ENCODE data around the gene PYROXD2. TPM values are rescaled to one million over a fixed set of nuclear protein-coding genes. Genes with fewer than 3 reads are reported as not detected.

PYROXD2 gene
- total RNA-seq, 1 donor = 6.5 TPM

DNA sequence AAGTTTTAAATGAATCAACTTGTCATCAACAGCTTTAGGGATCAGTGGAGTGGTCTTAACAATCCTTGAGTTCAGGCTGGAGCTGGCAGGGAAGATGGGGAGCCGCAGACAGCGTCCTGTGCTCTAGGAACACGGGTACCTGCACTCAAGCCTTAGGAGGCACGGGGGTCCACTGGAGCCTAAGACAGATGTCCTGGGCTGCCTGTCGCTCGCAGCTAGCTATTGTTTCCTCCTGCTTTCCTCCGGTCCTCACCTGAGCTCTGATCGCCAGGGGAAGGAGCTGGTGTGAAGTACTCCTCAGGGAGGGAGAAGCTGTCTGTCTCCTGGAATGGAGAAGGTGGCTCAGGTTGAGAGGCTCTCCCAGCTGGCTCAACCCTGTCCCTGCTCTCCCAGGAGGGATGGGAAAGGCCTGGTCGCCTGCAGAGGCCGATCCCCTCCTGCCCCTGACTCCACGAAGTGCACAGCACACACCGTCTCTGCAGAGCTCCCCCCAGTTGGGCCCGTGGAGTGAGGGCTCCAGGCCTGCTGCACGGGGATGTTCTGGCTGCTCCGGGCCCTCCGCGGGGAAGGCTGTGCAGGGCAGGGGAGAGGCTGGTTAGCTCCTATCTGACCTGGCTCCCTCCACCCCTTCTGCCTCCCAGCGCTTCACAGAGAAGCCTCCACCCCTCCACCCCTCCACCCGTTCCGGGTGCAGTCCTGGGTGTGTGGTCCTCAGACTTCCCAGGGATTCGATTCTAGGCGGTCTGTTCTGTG is 14.5 kb upstream of the PYROXD2 start:
- no peak for DNase-seq (ENCODE audit: low read depth)
- TF ChIP-seq, protein P1, sequence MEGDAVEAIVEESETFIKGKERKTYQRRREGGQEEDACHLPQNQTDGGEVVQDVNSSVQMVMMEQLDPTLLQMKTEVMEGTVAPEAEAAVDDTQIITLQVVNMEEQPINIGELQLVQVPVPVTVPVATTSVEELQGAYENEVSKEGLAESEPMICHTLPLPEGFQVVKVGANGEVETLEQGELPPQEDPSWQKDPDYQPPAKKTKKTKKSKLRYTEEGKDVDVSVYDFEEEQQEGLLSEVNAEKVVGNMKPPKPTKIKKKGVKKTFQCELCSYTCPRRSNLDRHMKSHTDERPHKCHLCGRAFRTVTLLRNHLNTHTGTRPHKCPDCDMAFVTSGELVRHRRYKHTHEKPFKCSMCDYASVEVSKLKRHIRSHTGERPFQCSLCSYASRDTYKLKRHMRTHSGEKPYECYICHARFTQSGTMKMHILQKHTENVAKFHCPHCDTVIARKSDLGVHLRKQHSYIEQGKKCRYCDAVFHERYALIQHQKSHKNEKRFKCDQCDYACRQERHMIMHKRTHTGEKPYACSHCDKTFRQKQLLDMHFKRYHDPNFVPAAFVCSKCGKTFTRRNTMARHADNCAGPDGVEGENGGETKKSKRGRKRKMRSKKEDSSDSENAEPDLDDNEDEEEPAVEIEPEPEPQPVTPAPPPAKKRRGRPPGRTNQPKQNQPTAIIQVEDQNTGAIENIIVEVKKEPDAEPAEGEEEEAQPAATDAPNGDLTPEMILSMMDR (IDR thresholded peaks at IDR 0.05; ENCODE audit: insufficient read depth, low read length) = no peak

DNA sequence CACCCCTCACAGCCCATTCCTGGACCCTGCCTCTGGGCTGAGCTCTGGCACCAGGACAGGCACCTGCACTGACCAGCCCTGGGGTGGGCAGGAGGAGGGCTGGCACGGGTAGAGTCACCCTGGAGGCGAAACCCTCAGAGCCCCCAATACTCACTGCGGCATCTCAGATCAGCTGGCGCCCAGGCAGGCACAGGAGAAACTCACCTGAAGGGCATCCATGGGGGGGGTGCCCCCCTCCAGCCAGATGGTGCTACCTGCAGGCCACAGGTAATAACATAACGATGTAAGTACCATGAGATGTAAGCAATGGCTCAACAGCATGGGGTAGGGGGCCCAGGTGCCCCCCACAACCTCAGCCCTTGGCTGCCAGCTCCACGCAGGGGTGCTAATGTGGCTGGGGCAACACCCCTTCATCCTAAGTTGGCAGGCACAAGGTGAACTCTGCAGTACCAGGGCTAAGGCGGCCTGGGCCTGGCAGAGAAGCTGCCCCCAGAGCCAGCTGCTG is 12.1 kb upstream of the PYROXD2 start:
- no peak overlapping the region for H3K4me3 ChIP-seq (ENCODE audit: low read depth, low read length)
- TF ChIP-seq, protein P1 (IDR thresholded peaks at IDR 0.05; ENCODE audit: insufficient read depth, low read length) = no peak
- no peak for DNase-seq (ENCODE audit: low read depth)

More for the DNA sequence above, 14.5 kb upstream of the PYROXD2 start:
- H3K4me3 ChIP-seq (ENCODE audit: low read depth, low read length) = no peak overlapping the region

DNA sequence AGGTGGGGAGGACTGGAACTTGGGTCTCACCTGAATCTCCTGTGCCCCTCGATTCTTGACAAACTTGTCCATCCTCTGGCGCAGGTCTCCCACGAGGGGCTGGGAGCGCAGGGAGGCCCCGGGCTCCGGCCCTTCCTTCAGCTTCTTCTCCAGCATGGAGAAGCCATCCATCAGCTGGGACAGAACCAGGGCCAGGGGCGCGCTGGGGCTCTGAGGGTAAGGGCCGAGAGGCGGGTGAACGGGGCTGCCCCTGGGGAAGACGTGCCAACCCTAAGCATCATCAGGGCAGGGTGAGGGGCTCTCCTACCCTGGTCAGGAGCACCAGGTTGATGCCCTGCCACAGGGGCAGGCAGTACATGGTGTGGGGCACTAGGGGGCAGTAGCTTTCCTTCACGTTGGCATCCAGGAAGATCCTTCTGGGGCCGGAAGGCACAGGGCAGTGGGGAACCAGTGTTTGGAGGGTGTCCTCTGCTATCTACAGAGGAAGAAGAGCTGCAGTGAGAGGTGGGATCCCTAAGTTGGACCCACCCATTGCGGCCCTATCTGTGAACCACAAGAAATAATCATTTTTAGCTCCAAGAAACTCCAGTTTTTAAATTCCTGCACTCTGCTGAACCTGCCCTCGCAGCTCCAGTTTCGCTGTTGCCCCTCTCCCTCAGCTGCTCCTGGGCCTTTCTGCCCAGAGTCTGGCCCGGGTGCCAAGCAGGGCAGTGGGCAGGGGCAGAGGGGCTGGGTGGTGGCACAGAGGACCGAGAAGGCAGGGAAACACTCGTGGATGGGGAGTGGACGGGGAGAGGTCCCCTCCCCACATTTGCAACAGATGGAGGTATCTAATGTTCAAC is 10.8 kb upstream of the PYROXD2 start:
- peak; percentile 35 for DNase-seq (ENCODE audit: low read depth)
- no peak overlapping the region for H3K4me3 ChIP-seq (ENCODE audit: low read depth, low read length)
- TF ChIP-seq, protein P1 (IDR thresholded peaks at IDR 0.05; ENCODE audit: insufficient read depth, low read length) = peak; percentile 79

DNA sequence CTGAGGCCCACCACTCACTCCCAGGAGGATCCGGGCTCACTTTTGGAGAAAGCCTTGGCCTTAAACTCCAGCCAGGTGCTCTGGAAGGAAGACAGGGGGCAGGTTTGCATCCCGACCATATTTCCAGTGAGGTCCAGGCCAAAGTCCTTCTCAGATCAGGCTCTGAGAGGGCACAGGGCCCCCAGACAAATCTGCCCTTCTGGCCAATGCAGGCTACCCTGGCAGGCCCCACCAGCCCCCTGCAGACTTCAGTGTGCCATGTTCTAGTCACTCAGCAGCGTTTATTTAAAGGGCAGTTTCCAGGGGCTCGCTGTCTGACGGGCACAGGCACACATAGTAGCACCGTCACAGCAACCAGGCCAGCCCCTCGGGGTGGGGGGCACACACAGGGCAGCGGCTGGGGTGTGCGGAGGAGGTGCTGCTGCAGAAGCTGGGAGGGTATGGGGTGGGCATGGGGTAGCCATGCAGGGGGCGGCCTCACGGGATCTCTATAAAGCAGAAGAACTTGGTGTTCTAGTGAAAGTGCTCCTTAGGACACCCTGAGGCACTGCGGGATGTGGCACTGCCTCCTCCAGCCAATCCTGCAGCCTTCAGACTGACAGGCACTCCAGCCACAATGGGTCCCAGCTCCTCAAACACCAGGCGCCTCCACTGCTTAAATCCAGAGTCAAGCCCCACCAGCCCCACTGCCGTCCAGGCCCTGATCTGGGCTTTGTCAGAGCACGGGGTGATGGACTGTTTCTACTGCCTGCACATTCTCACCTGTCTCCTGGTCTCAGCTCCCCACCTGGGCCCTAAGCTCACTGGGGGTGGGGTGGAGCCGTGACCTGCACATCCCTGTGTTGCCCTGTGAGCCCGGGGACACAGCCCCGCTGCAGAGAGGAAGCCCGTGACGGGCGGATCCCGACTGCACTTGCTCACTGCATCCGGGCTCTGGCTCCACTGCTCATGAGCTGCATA is 9.6 kb upstream of the PYROXD2 start:
- no peak for DNase-seq (ENCODE audit: low read depth)
- TF ChIP-seq, protein P1 (IDR thresholded peaks at IDR 0.05; ENCODE audit: insufficient read depth, low read length) = no peak
- H3K4me3 ChIP-seq (ENCODE audit: low read depth, low read length) = no peak overlapping the region

- TF ChIP-seq, protein P1 (IDR thresholded peaks at IDR 0.05; ENCODE audit: insufficient read depth, low read length) = no peak
- H3K4me3 ChIP-seq (ENCODE audit: low read depth, low read length) = no peak overlapping the region
Measured at GRCh38 chr10:98423691-98424120, 8.7 kb upstream of the PYROXD2 start.

DNA sequence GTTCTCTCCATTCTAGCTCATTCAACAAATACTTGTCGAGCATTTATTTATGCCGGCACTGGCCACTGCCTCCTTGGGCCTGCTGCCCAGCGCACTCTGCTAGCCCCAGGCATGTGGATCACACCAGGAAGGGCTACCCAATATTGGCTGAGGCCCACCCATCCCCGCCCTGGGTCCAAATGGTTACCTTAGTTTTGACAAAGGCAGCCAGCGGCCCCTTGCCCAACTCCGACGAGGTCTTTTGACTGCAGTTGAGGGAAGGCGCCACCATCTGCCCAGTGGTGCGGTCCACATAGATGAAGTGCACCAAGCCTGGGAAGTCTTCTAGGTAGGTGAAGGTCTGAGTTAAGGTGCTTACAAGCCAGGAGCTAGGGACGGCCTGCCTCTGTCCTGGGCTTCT is 7.2 kb upstream of the PYROXD2 start:
- no peak overlapping the region for H3K4me3 ChIP-seq (ENCODE audit: low read depth, low read length)
- DNase-seq (ENCODE audit: low read depth) = no peak
- TF ChIP-seq, protein P1 (IDR thresholded peaks at IDR 0.05; ENCODE audit: insufficient read depth, low read length) = no peak

More at GRCh38 chr10:98423691-98424120, 8.7 kb upstream of the PYROXD2 start:
- no peak for DNase-seq (ENCODE audit: low read depth)
